Stimulated activated CD4-positive, alpha-beta T cell treated with anti-CD3 and anti-CD28 coated beads, Interleukin-2, amount 100 ng/mL, for 48 hours (primary cell): ENCODE measurements around the gene MANBA.
A peak's percentile ranks its signal among the peaks of the same experiment; 100 is the strongest.
"Not testable (repeated sequence)": the region's sequence is repeated elsewhere in the genome, so short reads cannot be mapped to it uniquely, and the experiment has no call there.

ENCODE experiments used
- DNase-seq, 2 donors: peaks; one replicate each; pipeline ENCODE4 v3.0.0-alpha.2; 2020

Gene MANBA

GRCh38 chr4:102667001-102667400 lies 93.8 kb downstream of the MANBA start:
- no peak for DNase-seq

GRCh38 chr4:102665527-102665926 lies 95.2 kb downstream of the MANBA start:
- no peak for DNase-seq

- DNase-seq, result no peak
Measured at GRCh38 chr4:102663073-102663472, 97.7 kb downstream of the MANBA start.

GRCh38 chr4:102657206-102657605 lies 103.6 kb downstream of the MANBA start:
- no peak for DNase-seq

GRCh38 chr4:102647117-102647516 lies 113.7 kb downstream of the MANBA start:
- no peak for DNase-seq

GRCh38 chr4:102642631-102643298 lies 118.0 kb downstream of the MANBA start:
- no peak for DNase-seq

- no peak for DNase-seq
Measured at GRCh38 chr4:102641793-102642192, 119.0 kb downstream of the MANBA start.

GRCh38 chr4:102640669-102641068 lies 120.1 kb downstream of the MANBA start:
- no peak for DNase-seq

GRCh38 chr4:102639598-102639997 lies 121.2 kb downstream of the MANBA start:
- no peak for DNase-seq

- DNase-seq, result no peak
Measured at GRCh38 chr4:102638621-102639020, 122.1 kb downstream of the MANBA start.

- DNase-seq, result no peak
Measured at GRCh38 chr4:102637391-102637790, 123.4 kb downstream of the MANBA start.

GRCh38 chr4:102633100-102633499 lies 127.7 kb downstream of the MANBA start:
- no peak for DNase-seq

- no peak for DNase-seq
Measured at GRCh38 chr4:102632241-102633065, 128.3 kb downstream of the MANBA start.

- no peak for DNase-seq
Measured at GRCh38 chr4:102631616-102632015, 129.2 kb downstream of the MANBA start.

- no peak for DNase-seq
Measured at GRCh38 chr4:102629673-102630072, 131.1 kb downstream of the MANBA start.

GRCh38 chr4:102627831-102628523 lies 132.8 kb downstream of the MANBA start:
- no peak for DNase-seq

- peak; percentile 43 to 48 for DNase-seq
Measured at GRCh38 chr4:102625232-102625930, 135.4 kb downstream of the MANBA start.

- DNase-seq, result no peak
Measured at GRCh38 chr4:102624505-102624904, 136.3 kb downstream of the MANBA start.

GRCh38 chr4:102623622-102624021 lies 137.1 kb downstream of the MANBA start:
- DNase-seq, result no peak

GRCh38 chr4:102620697-102621497 lies 139.9 kb downstream of the MANBA start:
- no peak for DNase-seq

GRCh38 chr4:102619776-102620631 lies 140.8 kb downstream of the MANBA start:
- not testable (repeated sequence) for DNase-seq
